Stimulated activated CD8-positive, alpha-beta memory T cell treated with anti-CD3 and anti-CD28 coated beads, Interleukin-15, amount 100 ng/mL, for 48 hours (primary cell): ENCODE results near the gene LIM2.

ENCODE experiments used
- DNase-seq, 2 donors: peaks; one replicate each; pipeline ENCODE4 v3.0.0-alpha.2; 2020; ENCODE audit warnings: low read depth in 2 of 2

The LIM2 gene

DNA sequence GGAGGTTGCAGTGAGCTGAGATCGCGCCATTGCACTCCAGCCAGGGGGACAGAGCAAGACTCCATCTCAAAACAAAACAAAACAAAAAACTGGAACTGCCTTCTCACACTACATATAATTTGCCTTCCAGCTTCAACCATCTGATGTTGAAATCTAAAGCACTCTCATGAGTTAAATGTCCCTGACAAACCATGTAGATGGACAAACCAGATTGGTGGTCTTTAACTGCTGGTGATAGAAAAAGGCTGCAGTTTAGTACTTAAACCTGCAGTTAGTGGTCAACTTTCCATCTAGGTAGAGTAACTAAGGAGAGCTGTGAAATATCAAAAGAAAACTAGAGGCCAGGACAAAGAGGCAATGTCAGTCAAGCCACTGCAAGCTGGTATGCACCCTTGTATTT, 8.4 kb upstream of the LIM2 start:
- DNase-seq: no peak

DNA sequence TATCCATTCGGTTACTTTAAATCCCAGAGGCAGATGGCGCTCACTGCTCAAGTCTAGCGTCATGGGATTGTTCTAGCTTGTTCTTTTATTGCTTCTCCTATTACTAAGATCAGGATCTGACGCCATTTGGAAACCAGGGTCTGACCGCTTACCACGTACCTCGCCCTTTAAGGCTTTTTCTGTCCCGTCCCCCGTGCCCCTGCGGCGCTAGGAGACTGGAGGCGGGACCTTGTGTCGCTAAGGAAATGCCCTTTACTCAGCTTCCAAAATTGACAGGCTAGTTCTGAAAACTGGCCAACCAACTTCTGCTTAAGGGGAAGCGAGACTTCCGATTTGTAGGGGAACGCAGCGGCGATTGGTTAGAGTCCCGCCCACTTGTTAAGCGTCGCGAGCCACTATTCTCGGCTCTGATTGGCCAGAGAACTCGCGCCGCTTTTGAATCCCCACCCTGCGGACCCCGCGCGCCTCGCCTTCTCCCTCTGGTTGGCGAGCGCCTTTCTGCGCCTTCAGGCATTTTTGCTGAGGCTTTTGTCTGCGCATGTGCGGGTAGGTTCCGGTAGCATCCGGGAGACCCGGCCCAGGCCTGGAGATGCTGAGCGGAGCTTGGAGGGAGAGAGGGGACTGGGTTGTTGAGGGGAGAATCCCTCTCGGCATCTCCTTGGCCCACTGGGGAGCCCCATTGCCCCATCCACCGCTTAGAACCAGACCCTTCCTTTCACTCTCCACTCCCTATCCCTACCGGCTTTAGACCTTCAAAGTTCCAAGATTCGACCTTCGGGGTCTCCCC, 6.5 kb upstream of the LIM2 start:
- DNase-seq: peak; percentile 97

DNA sequence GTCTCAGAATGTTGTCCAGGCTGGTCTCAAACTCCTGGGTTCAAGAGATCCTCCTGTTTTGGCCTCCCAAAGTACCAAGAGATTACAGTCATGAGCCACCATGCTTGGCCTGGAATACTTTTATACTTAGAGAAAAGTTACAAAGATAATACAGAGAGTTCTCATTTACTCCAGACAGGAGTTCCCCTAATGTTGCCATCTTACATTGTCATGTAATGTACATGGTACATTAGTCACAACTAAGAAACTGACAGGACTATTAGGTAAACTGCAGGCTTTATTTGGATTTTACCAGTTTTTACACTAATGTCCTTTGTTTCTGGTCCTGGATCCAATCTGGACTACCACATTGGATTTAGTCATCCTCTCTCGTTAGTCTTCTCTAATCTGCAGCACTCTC, 4.9 kb upstream of the LIM2 start:
- DNase-seq: no peak

DNA sequence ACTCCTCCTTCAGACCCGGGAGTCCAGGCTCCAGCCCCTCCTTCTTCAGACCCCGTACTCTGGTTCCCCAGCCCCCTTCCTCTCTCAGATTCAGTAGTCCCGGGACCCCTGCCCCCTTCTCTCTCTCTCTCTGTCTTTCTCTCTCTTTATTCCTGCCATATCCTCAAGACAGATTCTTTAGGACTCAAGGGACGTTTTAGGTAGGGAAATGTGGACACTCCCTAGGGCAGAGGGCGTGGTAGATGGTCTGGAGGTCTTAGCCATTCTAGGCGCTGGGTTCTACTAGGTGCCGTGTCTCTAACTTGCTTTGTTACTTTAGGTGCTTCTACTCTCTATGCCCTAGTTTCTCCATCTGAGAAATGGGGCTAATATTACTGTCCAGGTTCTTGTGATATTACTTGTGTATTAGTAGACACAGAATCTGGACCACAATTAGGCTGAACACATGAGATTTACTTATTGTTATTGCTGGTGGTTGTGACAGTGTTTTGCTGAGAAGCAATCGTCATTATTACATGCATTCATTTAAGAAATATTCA, 3.4 kb upstream of the LIM2 start:
- no peak for DNase-seq

DNA sequence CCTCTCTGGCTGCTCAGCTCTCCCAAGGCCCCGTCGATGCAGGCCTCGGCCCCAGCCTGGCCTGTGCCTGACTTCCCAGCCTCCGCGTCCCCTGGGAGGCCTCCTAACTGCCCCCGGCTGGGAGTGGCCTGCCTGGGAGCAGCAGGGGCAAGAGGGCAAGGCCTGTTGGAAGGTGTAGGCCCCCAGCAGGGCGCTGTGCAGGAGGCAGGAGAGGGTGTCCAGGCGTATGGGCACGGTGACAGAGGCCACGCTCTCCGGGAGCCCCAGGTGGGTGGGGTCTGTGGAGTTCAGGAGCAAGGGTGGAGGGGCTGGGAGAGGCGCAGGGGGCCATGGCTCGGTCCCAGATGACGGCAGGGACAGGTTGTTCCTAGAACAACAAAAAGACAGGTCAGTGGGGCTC, 1.4 kb upstream of the LIM2 start:
- DNase-seq: no peak

DNA sequence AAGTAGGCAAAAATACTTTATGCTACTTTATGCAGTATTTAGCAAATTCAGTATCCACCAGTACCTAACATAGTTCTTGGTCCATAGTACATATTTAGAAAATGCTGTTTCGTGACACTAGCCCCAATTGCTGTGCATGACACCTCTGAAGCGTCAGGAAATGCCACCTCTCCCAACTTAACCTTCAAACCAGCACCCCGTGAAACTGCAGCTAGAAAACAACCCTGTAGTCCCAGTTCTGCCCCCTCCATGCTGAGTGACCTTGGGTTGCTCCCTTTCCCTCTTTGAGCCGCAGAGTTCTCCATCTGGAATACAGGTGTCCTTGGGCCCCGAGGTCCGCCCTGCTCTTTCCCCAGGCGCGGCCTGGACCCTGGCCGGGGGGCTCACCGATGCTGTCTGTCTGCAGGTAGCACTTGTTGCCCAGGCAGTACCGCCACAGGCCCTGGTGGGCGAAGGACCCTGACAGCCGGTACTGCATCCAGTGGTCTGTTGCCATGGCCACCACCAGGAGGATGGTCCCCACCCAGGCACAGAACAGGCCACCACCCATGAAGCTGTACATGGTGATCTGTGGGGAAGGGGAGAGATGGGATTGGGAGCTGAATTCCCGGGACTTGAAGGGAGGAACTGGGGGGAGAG, 773 bp downstream of the LIM2 start:
- no peak for DNase-seq

DNA sequence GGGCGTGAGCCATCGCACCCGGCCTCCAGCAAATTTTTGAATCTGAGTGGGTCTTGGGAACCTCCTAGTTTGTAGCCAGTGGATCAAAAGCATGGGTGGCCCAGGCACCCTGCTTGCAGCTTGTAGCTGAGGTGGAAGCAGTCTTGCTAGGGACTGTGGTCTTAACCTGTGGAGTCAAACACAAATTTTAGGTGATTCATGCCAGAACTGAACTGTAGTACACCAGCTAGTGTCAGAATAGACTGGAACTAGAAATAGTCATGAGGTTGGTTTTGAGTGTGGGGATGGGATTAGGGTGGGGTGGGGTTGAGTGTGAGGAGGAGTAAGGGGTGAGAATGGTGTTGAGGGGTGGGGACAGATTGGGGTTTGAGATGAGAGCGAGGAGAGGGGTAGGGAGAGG, 5.8 kb downstream of the LIM2 start:
- no peak for DNase-seq

DNA sequence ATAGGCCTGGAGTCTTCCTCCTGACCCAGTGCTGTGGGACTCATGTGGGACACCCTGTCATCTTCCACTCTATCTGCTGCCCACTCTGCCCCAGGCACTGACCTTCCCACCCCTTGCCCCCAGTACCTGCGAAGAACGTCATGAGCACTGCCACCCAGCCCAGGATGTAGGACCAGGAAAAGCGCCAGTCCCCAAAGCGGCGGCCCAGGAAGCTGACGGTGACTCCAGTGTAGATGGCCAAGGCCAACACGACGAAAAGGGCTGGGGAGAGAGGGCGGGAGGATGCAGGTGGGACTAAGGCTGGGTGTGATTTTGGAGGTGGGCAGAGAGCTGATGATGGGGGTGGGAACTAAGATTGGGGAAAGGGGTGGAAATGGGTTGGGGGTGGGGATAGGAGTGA, 7.4 kb downstream of the LIM2 start:
- no peak for DNase-seq

DNA sequence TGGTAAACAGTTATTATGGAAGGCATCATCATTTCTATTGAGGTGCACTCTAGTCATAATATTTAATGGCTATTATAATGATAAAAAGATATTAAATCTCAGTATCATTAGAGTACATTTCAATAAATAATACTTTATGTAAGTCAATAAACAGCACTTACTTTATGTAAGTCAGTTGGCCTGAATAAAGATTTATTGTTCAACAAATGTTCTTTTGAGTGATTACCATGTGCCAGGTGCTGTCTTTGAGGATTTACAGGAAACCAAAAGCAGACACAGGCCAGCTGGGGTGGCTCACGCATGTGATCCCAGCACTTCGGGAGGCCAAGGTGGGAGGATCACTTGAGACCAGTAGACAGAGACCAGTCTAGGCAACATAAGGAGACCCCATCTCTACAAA, 10.4 kb downstream of the LIM2 start:
- DNase-seq: no peak

DNA sequence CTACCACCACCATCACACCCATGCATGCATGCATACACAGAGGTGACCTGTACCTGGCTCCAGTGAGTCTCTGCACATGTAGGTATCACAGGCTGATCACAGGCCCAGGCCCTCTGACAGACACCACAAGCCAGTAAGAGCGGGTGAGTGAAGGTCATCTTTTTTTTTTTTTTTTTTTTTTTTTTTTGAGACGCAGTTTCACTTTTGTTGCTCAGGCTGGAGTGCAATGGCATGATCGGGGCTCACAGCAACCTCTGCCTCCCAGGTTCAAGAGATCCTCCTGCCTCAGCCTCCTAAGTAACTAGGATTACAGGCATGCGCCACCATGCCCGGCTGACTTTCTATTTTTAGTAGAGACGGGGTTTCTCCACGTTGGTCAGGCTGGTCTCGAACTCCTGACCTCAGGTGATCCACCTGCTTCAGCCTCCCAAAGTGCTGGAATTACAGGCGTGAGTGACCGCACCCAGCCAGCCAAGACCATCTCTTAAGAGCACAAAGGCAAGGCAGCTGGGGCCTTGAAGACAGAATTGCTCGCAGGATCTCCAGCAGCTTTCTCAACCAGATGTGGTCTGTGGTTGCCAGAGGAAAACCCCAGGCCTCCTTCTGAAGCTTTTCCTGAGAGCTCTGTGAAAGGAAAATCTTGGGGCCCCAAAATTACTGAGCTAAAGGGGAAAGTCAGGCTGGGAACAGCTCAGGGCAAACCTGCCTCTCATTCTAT, 12.1 kb downstream of the LIM2 start:
- DNase-seq: peak; percentile 43 to 64

DNA sequence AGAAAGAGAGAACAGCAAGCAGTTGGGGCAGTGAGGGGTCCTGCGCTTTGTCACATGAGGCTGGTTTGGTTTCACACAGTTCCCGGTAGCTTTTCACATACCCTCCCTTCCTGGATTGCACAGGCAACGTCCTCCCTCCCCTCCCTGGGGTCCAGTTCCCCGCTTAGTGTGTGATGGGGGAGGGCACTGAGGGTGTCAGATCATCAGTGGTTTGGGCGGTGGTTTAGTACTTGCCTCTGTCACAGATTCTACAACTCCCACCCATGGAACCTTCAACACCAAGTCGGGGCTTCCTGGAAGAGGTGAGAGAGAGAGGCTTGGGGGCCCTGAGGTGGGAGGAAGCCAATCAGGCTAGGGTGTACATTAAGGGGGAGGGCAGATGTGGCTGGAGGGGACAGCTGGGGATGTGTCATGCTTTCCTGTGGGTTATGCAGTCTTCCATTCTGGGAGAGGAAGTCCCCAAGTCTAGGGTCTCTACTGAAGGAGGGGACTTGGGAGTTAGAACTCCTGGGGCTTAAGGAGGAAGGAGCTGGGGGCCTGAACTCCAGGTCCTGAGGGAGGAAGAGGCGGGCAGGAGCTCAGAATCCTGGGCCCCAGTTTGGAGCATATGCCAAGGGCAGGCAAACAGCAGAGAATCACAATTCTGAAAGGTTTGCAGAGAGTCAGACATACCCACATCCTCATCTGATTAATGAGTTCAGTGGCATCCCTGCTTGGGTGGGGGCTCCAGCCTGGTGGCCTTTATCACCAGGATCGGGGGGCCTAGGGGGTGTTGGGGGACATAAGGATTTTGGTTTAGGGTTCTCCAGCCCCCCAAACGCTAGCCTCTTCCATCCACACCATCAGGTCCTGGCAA, 14.9 kb downstream of the LIM2 start, which contains the start of gene NKG7:
NKG7 (minus strand) TSS at position 6 of the 856 bp plus-strand sequence. CDS start 119 bp downstream, outside the sequence.
- DNase-seq: peak; percentile 87 to 90

DNA sequence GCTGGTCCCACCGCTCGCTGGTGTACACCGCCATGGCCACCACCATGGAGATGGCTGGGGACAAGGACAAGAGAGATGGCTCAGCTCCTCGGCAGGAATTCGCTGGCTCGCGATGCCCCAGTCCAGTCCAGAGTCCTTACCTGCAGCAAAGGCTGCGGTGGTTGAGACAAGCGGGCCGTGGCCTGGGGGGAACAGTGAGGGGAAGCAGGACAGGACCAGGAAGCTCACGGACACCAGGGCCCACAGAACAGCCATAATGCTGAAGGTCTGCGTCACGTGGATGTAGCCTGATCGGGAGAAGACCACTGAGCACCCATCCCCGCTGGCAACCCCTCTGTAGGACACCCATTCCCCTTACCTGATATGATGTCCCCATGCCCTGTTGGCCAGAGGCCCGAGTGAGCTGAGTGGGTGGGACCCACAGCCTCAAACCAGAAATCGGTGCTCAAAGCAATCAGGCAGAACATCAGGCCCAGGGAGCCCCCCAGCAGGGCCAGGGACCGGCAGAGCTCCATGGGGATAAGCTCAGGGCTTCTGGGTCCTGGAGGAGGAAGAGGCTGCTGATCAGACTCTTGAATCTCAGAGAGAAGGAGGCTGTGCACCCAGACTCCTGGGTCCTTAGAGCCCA, 15.6 kb downstream of the LIM2 start:
- DNase-seq: no peak

DNA sequence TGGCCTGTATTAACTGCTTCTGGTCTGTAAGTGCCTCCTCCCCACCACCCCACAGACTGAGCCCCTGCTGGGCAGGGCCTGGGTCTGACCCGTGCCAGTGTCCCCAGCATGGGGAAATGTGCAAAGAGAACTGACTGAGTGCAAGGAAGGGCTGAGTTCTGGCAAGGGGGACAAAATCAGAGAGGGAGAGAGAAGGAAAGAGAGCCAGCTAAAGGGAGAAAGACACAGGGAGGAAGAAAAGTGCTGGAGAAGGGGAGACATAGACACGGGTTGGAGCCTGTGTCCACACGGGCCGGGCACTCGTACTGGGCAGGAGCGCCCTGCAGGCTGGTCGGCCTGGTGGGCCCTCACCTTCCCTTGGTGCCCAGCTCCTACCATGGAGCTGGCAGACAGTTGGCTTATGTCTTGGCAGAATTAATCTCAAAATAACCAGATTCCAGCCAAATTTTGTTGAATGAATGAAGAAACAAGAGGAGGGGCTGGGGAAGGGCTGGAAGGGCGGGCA, 16.5 kb downstream of the LIM2 start:
- no peak for DNase-seq

DNA sequence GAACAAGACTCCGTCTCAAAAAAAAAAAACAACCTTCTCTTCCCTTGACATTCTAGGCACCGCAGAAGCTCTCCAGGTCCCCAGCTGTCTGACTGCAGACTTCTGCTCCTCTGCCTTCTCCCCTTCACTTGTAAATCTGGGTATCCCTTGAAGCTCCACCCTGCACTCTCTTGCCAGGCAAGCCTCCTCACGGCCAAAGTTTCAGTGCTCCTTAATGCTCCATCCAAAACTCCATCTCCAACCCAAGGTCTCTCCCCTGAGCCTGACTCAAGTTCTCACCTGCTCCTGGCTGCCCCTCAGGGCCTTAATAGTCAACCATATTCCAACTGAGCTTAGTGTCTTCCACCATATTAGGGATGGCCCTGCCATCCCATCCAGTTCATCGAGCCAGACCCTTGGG, 17.5 kb downstream of the LIM2 start:
- no peak for DNase-seq

DNA sequence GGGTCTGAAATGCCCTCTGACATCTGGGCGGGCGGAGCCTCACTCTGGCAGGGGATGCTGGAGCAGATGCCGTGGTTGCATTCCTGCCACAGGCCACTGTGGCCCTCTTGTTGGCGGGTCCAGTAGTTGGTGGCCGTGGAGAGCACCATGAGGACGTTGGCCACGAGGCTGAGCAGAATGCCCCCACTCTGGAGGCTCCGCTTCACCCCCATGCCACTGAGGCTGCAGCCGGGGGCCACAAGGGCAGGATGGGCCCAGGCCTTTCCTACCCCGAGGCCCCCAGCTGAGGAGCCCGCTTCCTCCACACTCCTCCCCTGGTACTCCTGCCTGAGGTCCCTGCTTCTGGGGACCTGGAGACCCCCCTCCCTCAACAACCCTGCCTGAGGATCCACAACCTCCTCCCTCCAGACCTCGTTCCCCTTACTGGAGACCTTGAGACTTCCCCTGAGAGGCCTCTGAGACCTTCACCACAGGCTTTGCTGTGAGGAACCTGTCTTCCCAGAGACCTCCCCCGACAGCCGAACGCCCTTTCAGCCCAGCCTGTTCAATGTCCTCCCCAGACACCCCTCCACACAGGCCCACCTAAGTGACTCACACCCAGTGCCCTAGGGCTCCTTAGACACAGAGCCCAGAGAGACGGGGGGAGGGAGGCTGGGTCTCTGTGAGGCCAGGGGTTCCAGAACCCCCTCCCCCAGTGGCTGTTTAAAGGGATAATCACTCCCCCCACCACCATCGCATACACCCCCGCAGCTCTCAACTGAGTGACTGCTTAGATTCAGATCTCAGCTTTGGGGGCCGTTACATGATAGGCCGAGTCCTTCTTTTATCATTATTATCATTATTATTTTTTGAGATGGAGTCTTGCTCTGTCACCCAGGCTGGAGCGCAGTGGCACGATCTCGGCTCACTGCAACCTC, 19.1 kb downstream of the LIM2 start, which contains the start of gene CLDND2:
CLDND2 (minus strand) TSS at position 638 of the 917 bp plus-strand sequence; CDS start at position 212, 426 bp downstream.
- DNase-seq: peak; percentile 36 to 56

DNA sequence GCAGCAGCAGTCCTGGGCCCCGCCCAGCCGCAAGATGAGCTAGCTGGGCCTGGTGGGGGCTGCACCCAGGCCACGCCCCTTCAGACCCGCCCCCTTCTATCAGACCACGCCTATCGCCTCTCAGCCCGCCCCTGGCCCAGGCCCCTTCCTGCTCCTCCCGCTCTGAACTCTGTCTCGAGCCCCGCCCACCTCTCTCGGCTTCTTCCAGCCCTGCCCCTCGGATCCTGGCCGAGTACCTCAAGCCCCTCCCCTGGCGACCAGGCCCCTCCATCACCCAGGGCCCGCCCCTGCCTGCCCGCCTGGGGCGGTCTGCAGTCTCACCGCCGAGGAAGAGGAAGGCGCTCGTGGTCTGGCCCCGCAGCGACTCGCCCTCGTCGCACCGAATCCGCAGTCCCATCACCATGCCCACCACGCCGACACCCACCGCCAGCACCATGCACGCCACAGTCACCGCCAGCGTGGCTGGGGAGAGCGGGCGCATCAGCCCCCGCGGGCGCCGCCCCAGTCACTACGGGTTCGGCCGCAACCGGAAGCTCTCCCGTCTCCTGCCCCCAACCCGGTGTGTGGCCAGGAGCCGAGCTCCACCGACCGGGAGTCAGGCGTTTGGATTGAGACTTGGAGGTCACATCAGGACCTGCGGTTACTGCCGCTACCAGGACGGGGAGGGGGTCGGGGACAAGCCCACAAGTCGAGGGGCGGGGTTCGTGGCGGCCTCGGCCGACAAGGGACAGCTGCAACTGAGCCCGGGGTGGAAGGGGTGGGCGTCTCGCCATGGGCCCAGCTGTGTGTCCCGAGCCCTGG, 20.0 kb downstream of the LIM2 start:
- peak; percentile 99 for DNase-seq

DNA sequence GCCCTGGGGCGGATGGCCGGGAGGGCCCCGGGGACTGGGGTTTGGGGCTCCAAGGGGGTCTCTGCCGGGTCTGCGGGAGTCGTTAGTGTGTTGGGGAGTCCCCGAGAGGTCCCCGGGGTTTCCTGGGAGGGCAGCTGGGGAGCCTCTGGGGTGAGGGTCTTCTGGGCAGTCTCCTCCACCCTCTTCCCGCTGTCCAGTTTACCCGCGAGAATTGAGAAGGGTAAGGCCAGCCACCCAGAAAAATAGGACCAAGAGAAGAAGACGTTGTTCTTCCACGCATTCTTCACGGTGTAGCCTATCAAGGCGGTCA, 20.6 kb downstream of the LIM2 start:
- no peak for DNase-seq

DNA sequence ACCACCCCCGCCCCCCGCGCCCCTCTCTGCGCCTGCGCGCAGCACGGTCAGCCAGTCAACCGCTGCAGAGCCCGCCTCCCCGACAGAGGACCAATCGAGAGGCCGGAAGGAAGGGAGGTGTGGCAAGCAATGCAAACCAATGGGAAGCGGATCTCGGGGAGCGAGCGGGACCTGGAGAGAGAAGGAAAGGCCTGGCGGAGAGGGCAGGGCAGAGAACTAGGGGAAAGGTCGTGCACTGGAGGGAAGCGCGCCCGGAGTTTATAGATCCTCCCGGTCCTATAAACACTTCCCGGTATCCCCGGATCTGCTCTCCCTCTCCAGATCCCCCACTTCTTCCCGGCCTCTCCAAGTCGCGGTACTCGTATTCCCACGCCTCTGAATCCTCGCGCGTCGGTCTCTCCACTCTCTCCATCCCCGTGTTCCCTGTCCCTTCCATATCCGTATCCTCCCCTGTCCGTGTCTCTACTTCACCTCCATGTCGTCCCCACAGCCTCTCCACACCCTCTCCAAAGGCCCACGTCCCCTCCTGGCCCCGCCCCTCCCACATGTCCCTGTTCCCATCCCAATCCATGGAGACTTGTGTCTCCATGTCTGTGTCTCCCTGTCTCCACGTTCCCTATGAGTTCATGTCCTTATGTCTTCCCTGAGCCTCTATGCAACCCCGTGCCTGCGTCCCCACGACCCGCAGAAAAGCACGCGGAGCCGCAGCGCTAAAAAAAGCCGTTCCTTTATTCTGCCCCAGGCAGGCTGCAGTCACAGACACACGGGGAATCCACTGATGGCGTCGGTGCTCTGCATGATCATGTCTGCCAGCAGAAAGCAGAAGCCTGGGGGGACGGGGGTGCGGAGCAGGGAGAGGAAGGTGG, 21.2 kb downstream of the LIM2 start:
- peak; percentile 93 to 95 for DNase-seq
